HG03469 (cell line): ENCODE measurements around the gene SMTN.
"Not testable (repeated sequence)": the region's sequence is repeated elsewhere in the genome, so short reads cannot be mapped to it uniquely, and the experiment has no call there.

Experiments
- ATAC-seq: cut with Tn5 transposase; IDR thresholded peaks from one replicate; pipeline ENCODE4 v1.9.1; 2021; ENCODE audit warnings: mild to moderate bottlenecking, moderate library complexity, moderate number of reproducible peaks; ENCODE audit not compliant: unreplicated experiment

The SMTN gene

GRCh38 chr22:31089160-31090100 is 8.3 kb downstream of the SMTN start:
- no peak for ATAC-seq

GRCh38 chr22:31090217-31091085 is 9.3 kb downstream of the SMTN start:
- ATAC-seq = no peak

GRCh38 chr22:31091106-31091975 is 10.2 kb downstream of the SMTN start:
- no peak for ATAC-seq

- ATAC-seq = no peak
Measured at GRCh38 chr22:31092161-31092560, 11.0 kb downstream of the SMTN start.

- ATAC-seq = no peak
Measured at GRCh38 chr22:31093086-31093850, 12.2 kb downstream of the SMTN start.

- ATAC-seq = no peak
Measured at GRCh38 chr22:31094021-31094551, 13.0 kb downstream of the SMTN start.

GRCh38 chr22:31094741-31095140 is 13.6 kb downstream of the SMTN start:
- ATAC-seq = no peak

GRCh38 chr22:31095637-31096249 is 14.6 kb downstream of the SMTN start:
- no peak for ATAC-seq

- ATAC-seq = no peak
Measured at GRCh38 chr22:31096657-31097279, 15.7 kb downstream of the SMTN start.

GRCh38 chr22:31097539-31097938 is 16.4 kb downstream of the SMTN start:
- not testable (repeated sequence) for ATAC-seq

GRCh38 chr22:31097941-31098631 is 17.0 kb downstream of the SMTN start:
- ATAC-seq = no peak

GRCh38 chr22:31098632-31099110 is 17.6 kb downstream of the SMTN start:
- ATAC-seq = no peak

GRCh38 chr22:31099386-31099785 is 18.3 kb downstream of the SMTN start:
- no peak for ATAC-seq

- ATAC-seq = no peak
Measured at GRCh38 chr22:31099841-31100761, 19.0 kb downstream of the SMTN start.

- no peak for ATAC-seq
Measured at GRCh38 chr22:31100762-31101525, 19.8 kb downstream of the SMTN start.

GRCh38 chr22:31102441-31103081 is 21.4 kb downstream of the SMTN start:
- no peak for ATAC-seq
